Esophagus squamous epithelium (tissue), 5 donors: ENCODE data around the gene SLN. TPM values are rescaled to one million over a fixed set of nuclear protein-coding genes. Genes with fewer than 3 reads are reported as not detected.
"Not testable (repeated sequence)": the region's sequence is repeated elsewhere in the genome, so short reads cannot be mapped to it uniquely, and the experiment has no call there.

ENCODE experiments used
- DNase-seq: peaks from one replicate; lab custom pipeline; 2025; lab: John Stamatoyannopoulos, UW
- H3K27ac ChIP-seq, 4 donors: fragments of 200-600 bp; sonication (generic); one replicate each; pipeline ENCODE4 v1.5.1; 2016 to 2019; ENCODE audit warnings: mild to moderate bottlenecking in 1 of 4
- H3K27me3 ChIP-seq, 4 donors: fragments of 200-600 bp; sonication (generic); 1 replicate in 3 of 4; 2 replicates in 1 of 4; pipeline versions ENCODE4 v1.5.1 to v1.6.0; 2017 to 2021; ENCODE audit warnings: antibody characterized with exemption in 1 of 4
- H3K36me3 ChIP-seq, 3 donors: fragments of 200-600 bp; sonication (generic); one replicate each; pipeline ENCODE4 v1.5.1; 2016 to 2019
- H3K4me1 ChIP-seq, 3 donors: fragments of 200-600 bp; sonication (generic); one replicate each; pipeline ENCODE4 v1.5.1; 2017 to 2019
- H3K4me3 ChIP-seq, 4 donors: fragments of 200-600 bp; sonication (generic); 1 replicate in 3 of 4; 2 replicates in 1 of 4; pipeline ENCODE4 v1.5.1; 2016 to 2019; ENCODE audit warnings: mild to moderate bottlenecking in 2 of 4, moderate library complexity in 1 of 4
- H3K9me3 ChIP-seq, 3 donors: fragments of 200-600 bp; sonication (generic); one replicate each; pipeline ENCODE4 v1.5.1; 2016 to 2019
- CTCF ChIP-seq, 6 experiments: fragments of 450-650 bp in 4 of 6; fragments of 200-600 bp in 2 of 6; sonication (generic) in 2 of 6; IDR thresholded peaks; one replicate each; pipeline ENCODE4 v1.5.1; 2016 to 2019; ENCODE audit warnings: antibody characterized with exemption in 6 of 6, mild to moderate bottlenecking in 4 of 6, moderate library complexity in 4 of 6
- POLR2A ChIP-seq, 4 donors: fragments of 450-650 bp; IDR thresholded peaks; one replicate each; pipeline ENCODE4 v1.6.1; 2017; ENCODE audit warnings: antibody characterized with exemption in 4 of 4, mild to moderate bottlenecking in 4 of 4, moderate library complexity in 3 of 4
- WGBS, 2 donors: methylation state at CpG; one replicate each; pipeline ENCODE4 v1.1.5; 2018; 5-methylcytosine and 5-hydroxymethylcytosine counted together
- intact Hi-C: fragments of 100-400 bp; cut with DNase I; formaldehyde crosslinking; loops from one replicate; pipeline ENCODE4 v1.15.0; 2022
- total RNA-seq, 4 donors: library from RNA; depleted of rRNA; stranded (reverse); fragments of >200 nt; gene quantifications; one replicate each; pipeline ENCODE4 v1.1.0, GENCODE V29; 2016
- donor health status: DM: yes; HTN: yes; CAD: no.

SLN gene
- total RNA-seq = not detected

GRCh38 chr11:107711861-107712755, at the start of gene SLN:
Gene SLN, minus strand, starts transcription at chr11:107712056.
- Histone ChIP-seq H3K27ac (no peak within 1 kb of the TSS), H3K36me3 (no peaks in the 10 kb centered on the region), H3K4me1 (no peaks in the 10 kb centered on the region), H3K27me3 (peaks cover 0 to 6% (median 0%) of the 10 kb centered on the region in 4 donors), H3K4me3 (no peak within 1 kb of the TSS), H3K9me3 (no peaks in the 10 kb centered on the region)
- intact Hi-C loops = no loop called here
- no peak for DNase-seq
- TF ChIP-seq CTCF (IDR thresholded peaks at IDR 0.05) (no peak), POLR2A (IDR thresholded peaks at IDR 0.05) (no peak)
- WGBS, 2 donors = 54 to 55% methylated on average over 12 of the region's 12 CpGs

GRCh38 chr11:107758719-107759355, 47.0 kb upstream of the SLN start:
- H3K27ac ChIP-seq, H3K4me3 ChIP-seq, H3K9me3 ChIP-seq, H3K27me3 ChIP-seq, H3K4me1 ChIP-seq, H3K36me3 ChIP-seq, intact Hi-C loops, DNase-seq: not testable (repeated sequence)
- WGBS, 2 donors = 75% methylated on average over 2 of the region's 7 CpGs; no CpG with 5 or more reads in 1 of the 2 donors

GRCh38 chr11:107757661-107758060, 45.8 kb upstream of the SLN start:
- intact Hi-C loops = no loop called here
- Histone ChIP-seq H3K27ac (no peak overlapping the region), H3K4me1 (no peaks in the 10 kb centered on the region), H3K9me3 (no peaks in the 10 kb centered on the region), H3K27me3 (no peaks in the 10 kb centered on the region), H3K4me3 (no peak overlapping the region), H3K36me3 (no peaks in the 10 kb centered on the region)
- WGBS, 2 donors = 75% methylated on average over 1 of the region's 1 CpG; no CpG with 5 or more reads in 1 of the 2 donors
- TF ChIP-seq CTCF (IDR thresholded peaks at IDR 0.05) (no peak), POLR2A (IDR thresholded peaks at IDR 0.05) (no peak)
- no peak for DNase-seq

- Histone ChIP-seq H3K27ac (no peak overlapping the region), H3K4me3 (no peak overlapping the region), H3K9me3 (no peaks in the 10 kb centered on the region), H3K36me3 (no peaks in the 10 kb centered on the region), H3K27me3 (no peaks in the 10 kb centered on the region), H3K4me1 (no peaks in the 10 kb centered on the region)
- TF ChIP-seq POLR2A (IDR thresholded peaks at IDR 0.05) = no peak
- TF ChIP-seq CTCF (IDR thresholded peaks at IDR 0.05) = no peak
- no peak for DNase-seq
- WGBS, 2 donors = 71 to 81% methylated on average over 1 of the region's 1 CpG
- intact Hi-C loops = no loop called here
Measured at GRCh38 chr11:107756553-107756952, 44.7 kb upstream of the SLN start.

- DNase-seq = no peak
- Histone ChIP-seq H3K27ac (no peak overlapping the region), H3K9me3 (no peaks in the 10 kb centered on the region), H3K4me1 (no peaks in the 10 kb centered on the region), H3K27me3 (no peaks in the 10 kb centered on the region), H3K36me3 (no peaks in the 10 kb centered on the region), H3K4me3 (no peak overlapping the region)
- WGBS, 2 donors = 54 to 57% methylated on average over 2 of the region's 2 CpGs
- intact Hi-C loops = no loop called here
- TF ChIP-seq POLR2A (IDR thresholded peaks at IDR 0.05) (no peak), CTCF (IDR thresholded peaks at IDR 0.05) (no peak)
Measured at GRCh38 chr11:107752949-107753822, 41.3 kb upstream of the SLN start.
